Measurements from ENCODE around the gene CDH2. TPM values are rescaled to one million over a fixed set of nuclear protein-coding genes. Genes with fewer than 3 reads are reported as not detected.

The CDH2 gene
- total RNA-seq, 1 experiment from 2014 or later = 6.4 TPM

- ChIA-PET CTCF (no interaction called here), POLR2A (ENCODE audit: unreplicated experiment) (no interaction called here)
These were observed 210.0 kb downstream of the CDH2 start for GRCh38 chr18:27966881-27967280.

DNA sequence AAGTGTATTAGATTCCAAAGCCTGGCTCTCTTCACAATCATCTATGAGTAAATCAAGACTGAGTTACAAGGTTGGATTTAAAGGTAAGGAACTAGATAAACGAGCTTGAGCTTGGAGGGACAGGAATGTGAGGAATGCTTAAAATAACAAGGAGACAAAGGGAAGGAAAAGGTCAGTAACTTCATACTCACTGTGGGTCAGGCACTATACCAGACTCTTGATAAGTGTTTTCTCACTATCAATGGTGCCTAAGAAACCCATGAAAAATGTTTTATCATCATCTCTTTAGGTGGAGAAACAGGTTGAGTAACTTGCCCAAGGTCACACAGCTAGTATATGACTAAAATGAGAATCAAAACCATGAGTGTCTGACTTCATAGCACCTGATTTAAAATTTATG is 212.1 kb downstream of the CDH2 start:
- H3K4me3 ChIP-seq = no peak overlapping the region
- no peaks in the 10 kb centered on the region for H3F3A ChIP-seq (ENCODE audit: insufficient read depth, low read depth)
- H3K4me2 ChIP-seq = no peak overlapping the region
- ChIA-PET POLR2A (ENCODE audit: unreplicated experiment) (interaction anchor here (0.6 kb wide), 1 partner anchor 250 kb away, joined by 4 read pairs; no protein-coding TSS in a partner anchor), CTCF (no interaction called here)
- no peaks in the 10 kb centered on the region for H3K79me2 ChIP-seq (ENCODE audit: low read depth)
- no peak overlapping the region for H3K27ac ChIP-seq
- H3K36me3 ChIP-seq (ENCODE audit: low read depth) = no peaks in the 10 kb centered on the region
- intact Hi-C loops (cut with micrococcal nuclease; ENCODE audit: unreplicated experiment) = loop anchor here (10.0 kb wide), 1 partner anchor 150 kb away; no protein-coding TSS in a partner anchor
- no TSS peak for BruUV-seq (replicated peaks)
- H3K9me2 ChIP-seq (ENCODE audit: insufficient read depth) = no peaks in the 10 kb centered on the region; the same call in 1 of the 2 replicates
- H2AFZ ChIP-seq = no peak overlapping the region
- no peaks in the 10 kb centered on the region for H3K4me1 ChIP-seq (replicated peaks; ENCODE audit: insufficient read depth)
- H4K20me1 ChIP-seq (ENCODE audit: insufficient read depth) = no peaks in the 10 kb centered on the region
- no peaks in the 10 kb centered on the region for H3K27me3 ChIP-seq (ENCODE audit: insufficient read depth, low read depth)
- TF ChIP-seq EZH2 (IDR thresholded peaks at IDR 0.05; ENCODE audit: low read depth) = no peak
- TF ChIP-seq, protein P1, sequence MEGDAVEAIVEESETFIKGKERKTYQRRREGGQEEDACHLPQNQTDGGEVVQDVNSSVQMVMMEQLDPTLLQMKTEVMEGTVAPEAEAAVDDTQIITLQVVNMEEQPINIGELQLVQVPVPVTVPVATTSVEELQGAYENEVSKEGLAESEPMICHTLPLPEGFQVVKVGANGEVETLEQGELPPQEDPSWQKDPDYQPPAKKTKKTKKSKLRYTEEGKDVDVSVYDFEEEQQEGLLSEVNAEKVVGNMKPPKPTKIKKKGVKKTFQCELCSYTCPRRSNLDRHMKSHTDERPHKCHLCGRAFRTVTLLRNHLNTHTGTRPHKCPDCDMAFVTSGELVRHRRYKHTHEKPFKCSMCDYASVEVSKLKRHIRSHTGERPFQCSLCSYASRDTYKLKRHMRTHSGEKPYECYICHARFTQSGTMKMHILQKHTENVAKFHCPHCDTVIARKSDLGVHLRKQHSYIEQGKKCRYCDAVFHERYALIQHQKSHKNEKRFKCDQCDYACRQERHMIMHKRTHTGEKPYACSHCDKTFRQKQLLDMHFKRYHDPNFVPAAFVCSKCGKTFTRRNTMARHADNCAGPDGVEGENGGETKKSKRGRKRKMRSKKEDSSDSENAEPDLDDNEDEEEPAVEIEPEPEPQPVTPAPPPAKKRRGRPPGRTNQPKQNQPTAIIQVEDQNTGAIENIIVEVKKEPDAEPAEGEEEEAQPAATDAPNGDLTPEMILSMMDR (conservative IDR thresholded peaks at IDR 0.05) = no peak
- no peaks in the 10 kb centered on the region for H3K9me3 ChIP-seq (ENCODE audit: insufficient read depth, low read depth)
- DNase-seq = peak; percentile 7 to 39

More at GRCh38 chr18:27966881-27967280, 210.0 kb downstream of the CDH2 start:
- H3K4me3 ChIP-seq = no peak overlapping the region
- no peaks in the 10 kb centered on the region for H3K36me3 ChIP-seq (ENCODE audit: low read depth)
- no peaks in the 10 kb centered on the region for H3K4me1 ChIP-seq (replicated peaks; ENCODE audit: insufficient read depth)
- no peak overlapping the region for H2AFZ ChIP-seq
- no peaks in the 10 kb centered on the region; the same call in 1 of the 2 replicates for H3K9me2 ChIP-seq (ENCODE audit: insufficient read depth)
- no peaks in the 10 kb centered on the region for H3K9me3 ChIP-seq (ENCODE audit: insufficient read depth, low read depth)
- H3K4me2 ChIP-seq = no peak overlapping the region
- no peak for TF ChIP-seq EZH2 (IDR thresholded peaks at IDR 0.05; ENCODE audit: low read depth)
- TF ChIP-seq, protein P1 (conservative IDR thresholded peaks at IDR 0.05) = no peak
- H3K27me3 ChIP-seq (ENCODE audit: insufficient read depth, low read depth) = no peaks in the 10 kb centered on the region
- no peaks in the 10 kb centered on the region for H3F3A ChIP-seq (ENCODE audit: insufficient read depth, low read depth)
- intact Hi-C loops (cut with micrococcal nuclease; ENCODE audit: unreplicated experiment) = loop anchor here (10.0 kb wide), 1 partner anchor 148 kb away; no protein-coding TSS in a partner anchor
- H3K27ac ChIP-seq = no peak overlapping the region
- no TSS peak for BruUV-seq (replicated peaks)
- DNase-seq = no peak
- no peaks in the 10 kb centered on the region for H3K79me2 ChIP-seq (ENCODE audit: low read depth)
- no peaks in the 10 kb centered on the region for H4K20me1 ChIP-seq (ENCODE audit: insufficient read depth)

DNA sequence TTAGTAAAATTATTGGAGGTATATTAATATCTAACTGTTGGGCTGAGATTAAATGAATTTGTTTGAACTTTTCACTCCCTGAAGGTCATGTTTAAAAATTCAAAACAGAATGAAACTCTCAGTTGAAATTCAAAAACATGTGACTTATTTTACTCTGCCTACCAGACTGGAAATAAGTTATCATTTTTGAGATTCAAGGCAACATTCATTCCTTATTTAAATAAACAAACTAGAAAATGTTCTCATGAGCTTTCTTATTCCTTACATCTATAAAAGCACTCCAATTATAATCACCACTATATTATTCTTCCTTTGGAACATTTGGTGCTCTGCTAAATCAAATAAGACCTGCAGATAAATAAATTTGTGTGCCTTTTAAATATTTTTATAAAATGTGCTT is 217.8 kb downstream of the CDH2 start:
- TF ChIP-seq, protein P1 (conservative IDR thresholded peaks at IDR 0.05) = no peak
- no peak for TF ChIP-seq EZH2 (IDR thresholded peaks at IDR 0.05; ENCODE audit: low read depth)
- ChIA-PET POLR2A (ENCODE audit: unreplicated experiment) (no interaction called here), CTCF (no interaction called here)
- Histone ChIP-seq H3K4me3 (no peak overlapping the region), H3K27me3 (ENCODE audit: insufficient read depth, low read depth) (no peaks in the 10 kb centered on the region), H3F3A (ENCODE audit: insufficient read depth, low read depth) (no peaks in the 10 kb centered on the region), H4K20me1 (ENCODE audit: insufficient read depth) (no peaks in the 10 kb centered on the region), H3K4me1 (replicated peaks; ENCODE audit: insufficient read depth) (no peaks in the 10 kb centered on the region), H3K9me2 (ENCODE audit: insufficient read depth) (no peaks in the 10 kb centered on the region), H3K36me3 (ENCODE audit: low read depth) (no peaks in the 10 kb centered on the region), H3K79me2 (ENCODE audit: low read depth) (no peaks in the 10 kb centered on the region), H2AFZ (no peak overlapping the region), H3K27ac (no peak overlapping the region), H3K4me2 (no peak overlapping the region), H3K9me3 (ENCODE audit: insufficient read depth, low read depth) (no peaks in the 10 kb centered on the region)
- no TSS peak for BruUV-seq (replicated peaks)
- intact Hi-C loops (cut with micrococcal nuclease; ENCODE audit: unreplicated experiment) = no loop called here
- no peak for DNase-seq
